Heart left ventricle (tissue), 16 donors: ENCODE data around the gene XIRP1. TPM values are rescaled to one million over a fixed set of nuclear protein-coding genes. Genes with fewer than 3 reads are reported as not detected.

ENCODE experiments used
- ATAC-seq, 4 donors: fragments of 200-7000 bp; cut with Tn5 transposase; one replicate each; pipeline ENCODE4 v1.9.1; 2020 to 2022; ENCODE audit warnings: moderate library complexity in 4 of 4, mild to moderate bottlenecking in 3 of 4, moderate number of reproducible peaks in 1 of 4
- DNase-seq, 5 donors: peaks; one replicate each; pipeline ENCODE4 v3.0.0-alpha.2; 2020
- H3K27ac ChIP-seq, 12 donors: fragments of 200-600 bp; sonication (generic) in 4 of 12; one replicate each; pipeline versions ENCODE4 v1.5.0 to v1.8.0; 2016 to 2022; ENCODE audit warnings: mild to moderate bottlenecking in 2 of 12
- H3K27me3 ChIP-seq, 9 donors: fragments of 200-600 bp; sonication (generic) in 2 of 9; one replicate each; pipeline versions ENCODE4 v1.5.1 to v1.8.0; 2016 to 2022; ENCODE audit warnings: mild to moderate bottlenecking in 3 of 9
- H3K36me3 ChIP-seq, 9 donors: fragments of 200-600 bp; sonication (generic) in 2 of 9; one replicate each; pipeline versions ENCODE4 v1.5.0 to v1.8.0; 2018 to 2022; ENCODE audit warnings: mild to moderate bottlenecking in 2 of 9
- H3K4me1 ChIP-seq, 12 donors: fragments of 200-600 bp; sonication (generic) in 4 of 12; one replicate each; pipeline versions ENCODE4 v1.5.0 to v1.8.0; 2016 to 2022; ENCODE audit warnings: mild to moderate bottlenecking in 3 of 12
- H3K4me3 ChIP-seq, 12 donors: fragments of 200-600 bp; sonication (generic) in 4 of 12; one replicate each; pipeline versions ENCODE4 v1.5.0 to v1.8.0; 2017 to 2022; ENCODE audit warnings: mild to moderate bottlenecking in 9 of 12, moderate library complexity in 4 of 12
- H3K9me3 ChIP-seq, 12 donors: fragments of 200-600 bp; sonication (generic) in 4 of 12; one replicate each; pipeline versions ENCODE4 v1.5.0 to v1.8.0; 2016 to 2022; ENCODE audit warnings: mild to moderate bottlenecking in 1 of 12
- CTCF ChIP-seq, 12 donors: fragments of 200-600 bp; sonication (generic) in 4 of 12; IDR thresholded peaks; one replicate each; pipeline versions ENCODE4 v1.5.0 to v1.8.0; 2018 to 2022; ENCODE audit warnings: antibody characterized with exemption in 12 of 12, mild to moderate bottlenecking in 5 of 12
- POLR2A ChIP-seq, 2 donors: fragments of 450-650 bp; IDR thresholded peaks; one replicate each; pipeline ENCODE4 v1.6.1; 2017; ENCODE audit warnings: antibody characterized with exemption in 2 of 2, mild to moderate bottlenecking in 2 of 2, moderate library complexity in 2 of 2
- WGBS, 4 donors: extraction: QIAGEN DNeasy Blood & Tissue Kit in 2 of 4; methylation state at CpG; one replicate each; pipeline versions ENCODE4 v1.1.5 to v1.1.7; 2013 to 2018; 5-methylcytosine and 5-hydroxymethylcytosine counted together
- intact Hi-C, 10 donors: fragments of 100-400 bp; cut with DNase I; formaldehyde crosslinking; loops; one replicate each; pipeline versions ENCODE4 v1.11.1 to v1.14.2; 2022
- polyA plus RNA-seq, 2 donors: library from polyadenylated mRNA; stranded (reverse); fragments of 200-250 nt; gene quantifications; one replicate each; pipeline ENCODE4 v1.2.3, GENCODE V29; 2013
- total RNA-seq, 9 donors: library from RNA; depleted of rRNA in 2 of 9; stranded (reverse); fragments of >200 nt in 2 of 9; fragmentation: NEBNext Ultra II Directional in 3 of 9; extraction: Animal tissue kit (Norgen Biotek cat#: 25700) in 3 of 9; gene quantifications; one replicate each; pipeline versions ENCODE4 v1.1.0 to v1.2.4, GENCODE V29; 2016 to 2023
- donor health status: ischemic (EF 13 %, LVEDD 7.1; RV severe dilation, severe dysfunction).
- donor health status: healthy with polysubstance abuse.
- donor health status: DM: no; HTN: yes; CAD: no.
- donor health status: DM: no; HTN: no; CAD: no.
- donor health status: ischemic (EF 25% LVEDD 6.9; RV normal size, moderate dysfunction).
- donor health status: ischemic (EF 25% LVEDD 5.7; RV mildly dilated, moderate dysfunction).
- donor health status: healthy.
- donor health status: DM: yes; HTN: yes; CAD: no.
- donor health status: ischemic (EF 35%, LVEDD 5.7; RV mildly dilated, moderate dysfunction).
- donor health status: nonischemic (EF 11% LVEDD 7.7; RV severe dilation, severe dysfunction).
- donor health status: DM: yes; HTN: yes; CAD: no.
- donor health status: PGD.
- donor health status: ischemic (EF 29% LVEDD 5.4; RV normal size, mild dysfunction).
- donor health status: nonischemic (EF 23%, LVEDD 6.1; RV moderate dilation, normal function).

Gene XIRP1
- total and polyA plus RNA-seq, 11 donors: 293 to 1,122 (median 530) TPM

GRCh38 chr3:39205919-39206516, 13.6 kb upstream of the XIRP1 start:
- intact Hi-C loops: loop anchor here in 5 of 10 donors (5.0 kb wide), 3 partner anchors 79 to 86 kb away; no protein-coding TSS in a partner anchor
- H3K4me3 ChIP-seq: no peak overlapping the region
- ATAC-seq: no peak
- no peaks in the 10 kb centered on the region for H3K36me3 ChIP-seq
- no peak for DNase-seq
- H3K27me3 ChIP-seq: no peaks in the 10 kb centered on the region
- peaks cover 0 to 7% (median 0%) of the 10 kb centered on the region in 12 donors for H3K9me3 ChIP-seq
- no peak overlapping the region for H3K27ac ChIP-seq
- 96 to 98% (median 96%) methylated on average over 6 of the region's 6 CpGs for WGBS, 4 donors
- H3K4me1 ChIP-seq: peaks cover 0 to 17% (median 5%) of the 10 kb centered on the region in 12 donors
- TF ChIP-seq POLR2A (IDR thresholded peaks at IDR 0.05): no peak
- no peak for TF ChIP-seq CTCF (IDR thresholded peaks at IDR 0.05)

- Histone ChIP-seq H3K27me3 (no peaks in the 10 kb centered on the region), H3K27ac (no peak overlapping the region), H3K9me3 (peaks cover 0 to 7% (median 0%) of the 10 kb centered on the region in 12 donors), H3K36me3 (no peaks in the 10 kb centered on the region), H3K4me3 (no peak overlapping the region), H3K4me1 (peaks cover 0 to 17% (median 5%) of the 10 kb centered on the region in 12 donors)
- TF ChIP-seq POLR2A (IDR thresholded peaks at IDR 0.05): no peak
- TF ChIP-seq CTCF (IDR thresholded peaks at IDR 0.05): no peak
- no peak for DNase-seq
- ATAC-seq: no peak
- intact Hi-C loops: loop anchor here in 5 of 10 donors (5.0 kb wide), 3 partner anchors 78 to 87 kb away; no protein-coding TSS in a partner anchor
- 56 to 87% (median 78%) methylated on average over 2 of the region's 2 CpGs for WGBS, 4 donors
Observed at GRCh38 chr3:39205131-39205530, 12.7 kb upstream of the XIRP1 start.

DNA sequence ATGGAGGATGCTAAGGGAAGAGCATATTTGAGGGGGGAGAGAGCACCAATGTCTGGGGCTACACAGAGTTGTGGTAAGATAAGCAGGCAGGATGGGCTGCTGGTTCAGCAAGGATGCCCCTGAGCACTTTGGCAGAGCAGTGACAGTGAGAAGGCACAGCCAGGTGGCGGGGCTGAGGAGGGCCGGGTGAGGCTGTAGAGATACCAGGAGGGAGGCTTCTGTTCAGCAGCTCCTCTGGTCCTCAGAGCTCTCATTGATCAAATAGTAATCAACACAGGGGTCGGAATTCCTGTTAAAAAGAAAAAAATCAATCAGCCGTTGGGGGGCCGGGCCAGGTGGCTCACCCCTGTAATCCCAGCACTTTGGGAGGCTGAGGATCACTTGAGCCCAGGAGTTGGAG, 11.5 kb upstream of the XIRP1 start:
- H3K9me3 ChIP-seq: peaks cover 0 to 7% (median 0%) of the 10 kb centered on the region in 12 donors
- intact Hi-C loops: no loop called here
- DNase-seq (no peak), ATAC-seq (no peak)
- peaks cover 0 to 14% (median 5%) of the 10 kb centered on the region in 12 donors for H3K4me1 ChIP-seq
- no peak overlapping the region for H3K4me3 ChIP-seq
- TF ChIP-seq CTCF (IDR thresholded peaks at IDR 0.05) (no peak), POLR2A (IDR thresholded peaks at IDR 0.05) (no peak)
- no peaks in the 10 kb centered on the region for H3K36me3 ChIP-seq
- H3K27ac ChIP-seq: no peak overlapping the region
- 87 to 95% (median 90%) methylated on average over 5 of the region's 5 CpGs for WGBS, 4 donors
- H3K27me3 ChIP-seq: no peaks in the 10 kb centered on the region

- Histone ChIP-seq H3K4me1 (peaks cover 0 to 9% (median 4%) of the 10 kb centered on the region in 12 donors), H3K27ac (no peak overlapping the region), H3K4me3 (no peak overlapping the region), H3K9me3 (peaks cover 0 to 7% (median 0%) of the 10 kb centered on the region in 12 donors), H3K27me3 (no peaks in the 10 kb centered on the region), H3K36me3 (no peaks in the 10 kb centered on the region)
- ATAC-seq (no peak), DNase-seq (no peak)
- TF ChIP-seq POLR2A (IDR thresholded peaks at IDR 0.05): no peak
- no peak for TF ChIP-seq CTCF (IDR thresholded peaks at IDR 0.05)
- 74 to 80% (median 78%) methylated on average over 4 of the region's 4 CpGs for WGBS, 4 donors
- intact Hi-C loops: no loop called here
Observed at GRCh38 chr3:39203402-39203801, 11.0 kb upstream of the XIRP1 start.
